GM12891 (cell line): ENCODE measurements around the gene ARRDC2.
A peak's percentile ranks its signal among the peaks of the same experiment; 100 is the strongest.

Source experiments
- DNase-seq: peaks from one replicate; pipeline ENCODE4 v3.0.0; 2011; ENCODE audit warnings: low spot score; ENCODE audit not compliant: insufficient read length
- FAIRE-seq: peaks from 2 replicates; lab custom pipeline; 2011; peaks lifted over from hg19 to GRCh38; lab: Jason Lieb, UNC
- PAX5 ChIP-seq: IDR thresholded peaks from 2 replicates; pipeline ENCODE4 v1.6.1; 2011; ENCODE audit warnings: low read length, moderate library complexity, mild to moderate bottlenecking; ENCODE audit not compliant: insufficient read depth, severe bottlenecking
- POLR2A ChIP-seq: IDR thresholded peaks from 2 replicates; pipeline ENCODE4 v1.6.1; 2011; ENCODE audit warnings: low read depth, low read length, control low read depth
- POLR2AphosphoS5 ChIP-seq: IDR thresholded peaks from 2 replicates; pipeline ENCODE4 v1.6.1; 2011; ENCODE audit warnings: low read depth, low read length, control low read depth
- POU2F2 ChIP-seq: IDR thresholded peaks from 2 replicates; pipeline ENCODE4 v1.6.1; 2011; ENCODE audit warnings: low read depth, mild to moderate bottlenecking, control low read depth, low read length, moderate library complexity
- SPI1 ChIP-seq: IDR thresholded peaks from 2 replicates; pipeline ENCODE4 v1.6.1; 2011; ENCODE audit warnings: low read depth, low read length, control low read depth
- TAF1 ChIP-seq: IDR thresholded peaks from 2 replicates; pipeline ENCODE4 v1.6.1; 2011; ENCODE audit warnings: low read depth, low read length, control low read depth

ARRDC2 gene

DNA sequence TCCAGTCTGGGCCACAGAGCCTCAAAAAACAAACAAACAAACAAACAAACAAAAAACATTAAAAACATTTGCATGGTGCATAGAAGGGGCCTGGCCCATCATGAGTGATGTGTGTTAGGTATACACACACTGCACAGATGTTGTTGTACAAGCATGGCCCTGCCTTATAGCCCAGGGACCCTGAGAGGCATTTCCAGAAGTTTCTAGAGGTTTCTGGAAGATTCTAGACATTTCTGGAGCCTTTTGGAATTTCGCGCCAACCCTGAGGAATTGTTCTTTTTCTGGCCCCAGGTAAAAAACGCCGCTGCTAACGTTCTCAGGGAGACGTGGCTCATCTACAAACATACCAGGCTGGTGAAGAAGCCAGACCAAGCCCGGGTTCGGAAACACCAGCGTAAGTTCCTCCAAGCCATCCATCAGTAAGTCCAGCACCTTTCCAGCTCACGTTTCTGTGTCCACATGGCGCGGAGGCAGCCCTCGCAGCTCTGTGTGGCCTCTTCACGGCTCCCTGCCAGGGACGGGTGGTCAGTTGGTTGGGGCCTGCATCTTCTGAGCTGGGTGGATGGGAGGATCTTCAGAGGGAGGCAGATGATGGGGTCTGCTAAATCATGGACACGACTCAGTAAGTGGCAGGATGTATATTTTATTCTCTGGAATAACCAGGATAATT lies 18.4 kb upstream of the ARRDC2 start:
- DNase-seq (no peak), FAIRE-seq (no peak)
- TF ChIP-seq TAF1, result no peak
- TF ChIP-seq POU2F2, result no peak
- no peak for TF ChIP-seq POLR2A
- no peak for TF ChIP-seq POLR2AphosphoS5
- TF ChIP-seq SPI1, result no peak
- TF ChIP-seq PAX5, result no peak

DNA sequence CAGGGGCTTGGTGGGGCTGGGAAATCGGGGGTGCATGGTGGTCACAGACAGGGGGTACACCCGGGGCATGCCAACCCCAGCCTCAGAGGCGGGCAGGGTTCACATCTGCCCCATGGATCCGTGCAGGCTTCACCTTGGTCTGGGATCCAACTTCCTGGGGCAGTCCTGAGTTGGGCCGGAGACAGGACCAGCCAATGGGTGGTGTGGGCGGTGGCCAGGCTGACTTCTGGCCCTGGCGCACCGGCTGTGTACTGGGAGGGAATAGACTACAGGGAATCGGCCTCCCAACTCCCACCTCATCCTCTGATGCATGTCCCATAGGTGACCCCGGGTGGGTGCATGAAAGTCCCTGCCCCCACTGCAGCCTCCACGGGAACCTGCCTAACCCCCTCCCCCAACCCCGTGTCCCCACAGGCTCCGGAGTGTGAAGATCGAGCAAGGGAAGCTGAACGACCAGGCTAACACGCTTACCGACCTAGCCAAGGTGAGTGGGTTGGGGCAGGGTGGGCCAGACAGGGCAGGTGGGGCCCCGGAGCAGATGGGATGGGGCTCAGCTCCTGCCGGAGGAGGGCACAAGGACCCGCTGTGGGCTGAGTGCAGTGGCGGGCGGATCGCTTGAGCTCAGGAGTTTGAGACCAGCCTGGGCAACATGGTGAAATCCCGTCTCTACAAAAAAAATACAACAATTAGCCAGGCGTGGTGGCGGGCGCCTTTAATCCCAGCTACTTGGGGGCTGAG lies 14.7 kb upstream of the ARRDC2 start:
- TF ChIP-seq SPI1 (no peak), POU2F2 (no peak), POLR2A (no peak)
- no peak for DNase-seq
- FAIRE-seq, result no peak

DNA sequence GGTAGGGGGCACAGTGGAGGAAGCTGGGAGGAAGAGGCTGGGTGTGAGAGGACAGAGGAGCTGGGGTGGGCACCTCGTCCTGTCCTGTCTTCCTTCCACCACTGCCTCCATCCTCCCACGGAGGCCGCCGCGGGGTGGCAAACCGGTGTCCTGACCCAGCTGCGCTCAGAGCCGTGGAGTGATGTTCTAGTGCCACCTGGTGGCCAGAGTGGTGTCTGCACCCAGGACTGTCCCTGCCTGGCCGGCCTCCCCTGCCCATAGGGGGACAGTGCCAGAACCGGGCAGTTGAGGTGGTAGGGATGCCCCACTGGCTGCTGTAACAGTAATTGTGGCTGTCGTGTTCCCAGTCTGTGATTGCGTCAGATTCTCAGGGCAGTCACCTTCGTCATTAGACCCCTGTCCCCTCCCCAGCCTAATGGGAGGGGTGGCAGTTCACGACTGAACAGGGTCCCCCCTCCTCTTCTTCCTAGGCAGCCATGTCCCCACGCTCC lies 11.1 kb upstream of the ARRDC2 start:
- FAIRE-seq (peak; percentile 96), DNase-seq (peak; percentile 87)
- no peak for TF ChIP-seq SPI1
- TF ChIP-seq PAX5, result no peak
- TF ChIP-seq POU2F2, result no peak
- TF ChIP-seq TAF1, result no peak
- no peak for TF ChIP-seq POLR2A
- no peak for TF ChIP-seq POLR2AphosphoS5

DNA sequence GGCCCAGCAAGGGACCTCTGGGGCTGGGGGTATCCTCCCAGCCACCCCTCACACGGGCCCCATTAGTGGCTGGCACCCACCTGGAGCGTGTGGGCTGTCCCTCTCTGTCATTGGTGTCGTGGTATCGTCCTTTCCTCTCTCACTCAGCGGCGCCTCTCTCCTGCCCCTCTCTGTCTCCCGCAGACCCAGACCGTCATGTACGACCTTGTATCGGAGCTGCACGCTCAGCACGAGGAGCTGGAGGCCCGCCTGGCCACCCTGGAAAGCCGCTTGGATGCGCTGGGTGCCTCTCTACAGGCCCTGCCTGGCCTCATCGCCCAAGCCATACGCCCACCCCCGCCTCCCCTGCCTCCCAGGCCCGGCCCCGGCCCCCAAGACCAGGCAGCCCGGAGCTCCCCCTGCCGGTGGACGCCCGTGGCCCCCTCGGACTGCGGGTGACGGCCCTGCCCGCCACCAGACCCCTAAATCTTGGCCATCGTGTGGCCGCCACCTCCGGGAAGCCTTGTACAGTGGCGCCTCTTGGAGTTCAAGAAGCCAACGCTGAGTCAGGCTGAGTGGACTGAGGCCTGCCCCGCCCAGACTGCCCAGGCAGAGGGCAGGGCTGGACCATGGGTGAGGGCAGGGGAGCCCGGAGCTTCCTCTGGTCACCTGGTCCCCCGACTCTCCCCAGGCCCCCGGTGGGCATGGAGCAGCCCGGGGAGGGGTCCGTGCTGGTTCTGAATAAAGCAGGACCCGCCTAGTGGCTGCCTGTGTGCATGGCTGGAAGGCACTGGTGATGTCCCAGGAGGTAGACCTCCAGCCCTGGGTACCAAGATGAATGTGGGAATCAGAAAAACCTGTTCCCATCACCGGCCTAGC lies 9.8 kb upstream of the ARRDC2 start:
- no peak for TF ChIP-seq POLR2AphosphoS5
- TF ChIP-seq PAX5, result no peak
- no peak for TF ChIP-seq TAF1
- no peak for TF ChIP-seq SPI1
- TF ChIP-seq POU2F2, result no peak
- TF ChIP-seq POLR2A, result no peak
- FAIRE-seq (no peak), DNase-seq (no peak)

DNA sequence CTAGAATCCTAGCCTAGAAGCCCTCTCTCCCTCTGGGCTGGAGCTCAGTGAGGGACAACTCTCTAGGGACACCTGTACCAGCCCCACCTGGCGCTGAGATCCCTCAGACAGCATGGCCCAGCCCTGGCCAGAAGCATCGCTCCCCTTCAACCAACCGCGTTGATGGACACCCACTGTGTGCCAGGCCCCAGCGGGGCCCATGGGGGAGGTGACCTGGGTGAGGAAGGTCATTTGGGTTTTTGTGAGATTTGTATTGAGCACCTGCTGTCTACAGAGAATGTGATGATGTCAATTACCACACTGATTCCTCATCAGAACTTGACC lies 9.2 kb upstream of the ARRDC2 start:
- TF ChIP-seq TAF1, result no peak
- DNase-seq, result no peak
- no peak for FAIRE-seq

DNA sequence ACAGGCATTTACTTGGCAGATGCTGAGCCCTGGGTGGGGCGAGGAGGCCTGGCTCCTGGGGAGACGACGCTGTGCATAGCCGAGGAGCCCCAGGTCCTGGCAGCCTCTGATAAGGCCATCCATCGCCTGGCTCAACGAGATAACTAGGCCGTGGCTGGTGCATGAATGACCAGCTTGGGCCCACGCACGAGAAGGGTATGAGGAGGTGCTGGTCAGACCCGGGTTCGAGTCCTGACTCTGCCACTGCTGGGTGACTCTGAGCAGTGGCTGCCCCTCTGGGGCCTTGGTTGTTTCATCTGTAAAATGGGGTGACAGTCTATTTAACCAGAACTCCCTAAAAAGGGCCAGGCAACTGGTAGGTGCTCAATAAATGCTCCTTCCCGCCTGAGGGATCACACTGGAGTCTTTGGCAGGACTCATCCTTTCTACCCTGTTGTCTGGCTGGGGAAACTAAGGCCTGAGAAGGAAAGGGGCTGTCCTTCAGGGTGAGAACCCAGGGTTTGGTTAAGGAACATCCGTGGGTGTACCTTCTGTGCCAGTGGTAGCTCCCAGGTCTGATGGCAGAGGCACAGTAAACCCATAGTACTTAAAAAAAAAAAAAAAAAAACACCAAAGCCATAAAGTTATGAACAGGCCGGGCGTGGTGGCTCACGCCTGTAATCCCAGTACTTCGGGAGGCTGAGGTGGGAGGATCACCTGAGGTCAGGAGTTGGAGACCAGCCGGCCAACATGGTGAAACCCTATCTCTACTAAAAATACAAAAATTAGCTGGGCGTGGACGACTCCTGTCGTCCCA lies 8.1 kb upstream of the ARRDC2 start:
- DNase-seq, result no peak
- no peak for FAIRE-seq
- TF ChIP-seq POLR2AphosphoS5 (no peak), POU2F2 (no peak), PAX5 (no peak), SPI1 (no peak), POLR2A (no peak), TAF1 (no peak)

DNA sequence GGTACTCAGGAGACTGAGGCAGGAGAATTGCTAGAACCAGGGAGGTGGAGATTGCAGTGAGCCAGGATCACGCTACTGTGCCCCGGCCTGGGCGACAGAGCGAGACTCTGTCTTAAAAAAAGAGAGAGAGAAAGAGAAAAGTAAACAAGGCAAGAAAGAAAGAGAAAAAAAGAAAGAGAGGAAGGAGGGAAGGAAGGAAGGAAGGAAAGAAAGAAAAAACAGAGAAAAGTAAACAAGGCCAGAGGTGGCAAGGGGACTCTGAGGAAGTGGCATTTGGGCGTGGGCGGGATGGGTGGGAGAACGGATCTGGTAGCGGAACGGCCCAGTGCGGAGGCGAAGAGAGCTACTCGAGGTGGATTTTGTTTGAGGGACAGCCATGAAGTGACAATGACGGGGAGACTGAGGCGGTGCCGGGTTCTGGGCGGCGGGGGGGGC lies 7.5 kb upstream of the ARRDC2 start:
- DNase-seq, result no peak
- FAIRE-seq, result no peak
- peak; percentile 48; the same call in 1 of the 2 replicates for TF ChIP-seq SPI1
- no peak for TF ChIP-seq POU2F2
- no peak for TF ChIP-seq TAF1

DNA sequence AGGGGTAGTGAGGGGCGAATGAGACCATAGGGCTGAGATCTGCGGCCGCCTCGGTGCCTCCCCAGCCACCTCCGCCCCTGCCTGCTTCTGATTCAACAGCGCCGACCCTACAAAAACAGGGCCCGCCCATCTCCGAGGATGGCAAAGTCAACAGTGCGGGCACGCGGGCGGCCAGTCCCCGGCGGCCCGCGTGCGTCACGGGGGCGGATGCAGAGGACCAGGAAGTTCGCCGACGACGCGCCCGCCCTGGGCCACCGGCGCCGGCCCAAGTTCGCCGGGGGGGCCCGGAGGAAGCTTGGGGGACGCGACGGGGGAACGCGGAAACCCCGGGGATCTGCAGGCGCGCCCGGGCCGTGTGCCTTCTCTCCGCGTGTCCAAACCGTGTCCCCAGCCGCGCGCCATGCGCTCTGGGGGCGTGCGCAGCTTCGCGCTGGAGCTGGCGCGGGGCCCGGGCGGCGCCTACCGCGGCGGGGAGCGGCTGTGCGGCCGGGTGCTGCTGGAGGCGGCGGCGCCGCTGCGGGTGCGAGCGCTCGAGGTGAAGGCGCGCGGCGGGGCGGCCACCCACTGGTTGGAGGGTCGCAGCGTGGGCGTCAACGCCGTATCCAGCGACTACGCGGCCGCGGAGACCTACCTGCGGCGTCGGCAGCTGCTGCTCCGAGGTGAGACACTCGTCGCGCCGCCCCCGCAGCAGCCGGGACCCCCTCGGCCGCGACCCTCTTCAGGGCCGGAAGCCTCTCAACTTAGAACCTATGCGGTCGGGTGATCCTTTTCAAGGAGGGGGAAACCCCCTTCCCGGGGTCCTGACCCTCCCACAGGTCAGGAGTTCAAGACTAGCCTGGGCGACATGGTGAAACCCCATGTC lies 6.8 kb upstream of the ARRDC2 start:
- peak; percentile 87 for FAIRE-seq
- TF ChIP-seq POLR2AphosphoS5 (peak; percentile 49; the same call in 1 of the 2 replicates), POLR2A (no peak), TAF1 (peak; percentile 33)
- peak; percentile 81 for DNase-seq
